ENCODE data around the gene DDX3X. TPM values are rescaled to one million over a fixed set of nuclear protein-coding genes. Genes with fewer than 3 reads are reported as not detected.
A peak's percentile ranks its signal among the peaks of the same experiment; 100 is the strongest.

The DDX3X gene
- total RNA-seq, 2 experiments from 2014 or later: 118 to 207 TPM

GRCh38 chrX:41332408-41333002 lies 1.5 kb upstream of the DDX3X start:
- Mint-ChIP-seq H3K4me3 (peak overlapping the region; percentile 90), H3K9me3 (ENCODE audit: low read depth) (no peaks in the 10 kb centered on the region), H3K4me1 (peaks cover 13% of the 10 kb centered on the region), H3K36me3 (ENCODE audit: low read depth) (peaks cover 32% of the 10 kb centered on the region), H3K27me3 (no peaks in the 10 kb centered on the region), H3K27ac (peak overlapping the region; percentile 96)
- ATAC-seq (no peak), DNase-seq (peak; percentile 55)
- ChIA-PET CTCF (interaction anchor here (0.5 kb wide), 1 partner anchor 46 kb away, joined by 3 read pairs; no protein-coding TSS in a partner anchor), POLR2A (no interaction called here)
- intact Hi-C loops (cut with DNase I, micrococcal nuclease): loop anchor here (1.0 to 10.0 kb wide), 12 partner anchors 50 to 1228 kb away; partner anchors contain the start of genes ATP6AP2 (in 1 of the 2), CASK (in 1 of the 2), MED14 (in 1 of the 2) and USP9X (in 1 of the 2)

- ChIA-PET CTCF (no interaction called here), POLR2A (interaction anchor here (0.7 to 1.4 kb wide), 6 partner anchors 14 to 1482 kb away, joined by 3 to 7 read pairs (median 5); no protein-coding TSS in a partner anchor)
- peaks cover 15% of the 10 kb centered on the region for H3K4me1 Mint-ChIP-seq
- H3K36me3 Mint-ChIP-seq (ENCODE audit: low read depth): peaks cover 38% of the 10 kb centered on the region
- H3K27ac Mint-ChIP-seq: peak overlapping the region; percentile 99
- ATAC-seq (peak; percentile 55), DNase-seq (peak; percentile 92)
- no peaks in the 10 kb centered on the region for H3K27me3 Mint-ChIP-seq
- H3K4me3 Mint-ChIP-seq: peak overlapping the region; percentile 90
- intact Hi-C loops (cut with DNase I, micrococcal nuclease): loop anchor here (1.0 to 10.0 kb wide), 12 partner anchors 50 to 1228 kb away; partner anchors contain the start of genes ATP6AP2 (in 1 of the 2), CASK (in 1 of the 2), MED14 (in 1 of the 2) and USP9X (in 1 of the 2)
- no peaks in the 10 kb centered on the region for H3K9me3 Mint-ChIP-seq (ENCODE audit: low read depth)
Measured at GRCh38 chrX:41333003-41333743, 789 bp upstream of the DDX3X start.

GRCh38 chrX:41334363-41335197 lies 618 bp downstream of the DDX3X start:
- intact Hi-C loops (cut with DNase I, micrococcal nuclease): loop anchor here (2.0 to 10.0 kb wide), 7 partner anchors 220 to 1230 kb away; partner anchors contain the start of genes ATP6AP2 (in 1 of the 2), CASK (in 1 of the 2), CXorf38 (in 1 of the 2) and USP9X (in 1 of the 2)
- ATAC-seq: peak; percentile 14
- H3K4me3 Mint-ChIP-seq: peak overlapping the region; percentile 90
- H3K27me3 Mint-ChIP-seq: no peaks in the 10 kb centered on the region
- H3K9me3 Mint-ChIP-seq (ENCODE audit: low read depth): no peaks in the 10 kb centered on the region
- peaks cover 27% of the 10 kb centered on the region for H3K4me1 Mint-ChIP-seq
- peaks cover 52% of the 10 kb centered on the region for H3K36me3 Mint-ChIP-seq (ENCODE audit: low read depth)
- POLR2A ChIA-PET: interaction anchor here (0.8 to 1.7 kb wide), 4 partner anchors 48 to 153 kb away, joined by 4 to 9 read pairs (median 6); no protein-coding TSS in a partner anchor
- CTCF ChIA-PET: no interaction called here
- peak; percentile 86 for DNase-seq
- peak overlapping the region; percentile 99 for H3K27ac Mint-ChIP-seq

- Mint-ChIP-seq H3K27ac (peak overlapping the region; percentile 99), H3K4me1 (peaks cover 26% of the 10 kb centered on the region), H3K4me3 (peak overlapping the region; percentile 90), H3K9me3 (ENCODE audit: low read depth) (no peaks in the 10 kb centered on the region), H3K27me3 (no peaks in the 10 kb centered on the region), H3K36me3 (ENCODE audit: low read depth) (peaks cover 56% of the 10 kb centered on the region)
- DNase-seq (peak; percentile 19), ATAC-seq (no peak)
- POLR2A ChIA-PET: interaction anchor here (1.0 to 1.7 kb wide), 4 partner anchors 48 to 107 kb away, joined by 4 to 9 read pairs (median 6); no protein-coding TSS in a partner anchor
- CTCF ChIA-PET: no interaction called here
- intact Hi-C loops (cut with DNase I, micrococcal nuclease): loop anchor here in 1 of 2 experiments (2.0 to 10.0 kb wide), 3 partner anchors 221 to 1231 kb away; partner anchors contain the start of gene CXorf38
Measured at GRCh38 chrX:41335198-41335957, 1.4 kb downstream of the DDX3X start.

GRCh38 chrX:41335958-41336331 lies 2.0 kb downstream of the DDX3X start:
- intact Hi-C loops (cut with DNase I, micrococcal nuclease): loop anchor here (2.0 to 10.0 kb wide), 4 partner anchors 15 to 1231 kb away; partner anchors contain the start of gene CXorf38 (in 1 of the 2)
- Mint-ChIP-seq H3K27ac (peak overlapping the region; percentile 99), H3K9me3 (ENCODE audit: low read depth) (no peaks in the 10 kb centered on the region), H3K36me3 (ENCODE audit: low read depth) (peaks cover 58% of the 10 kb centered on the region), H3K4me1 (peaks cover 27% of the 10 kb centered on the region), H3K27me3 (no peaks in the 10 kb centered on the region), H3K4me3 (peak overlapping the region; percentile 90)
- POLR2A ChIA-PET: interaction anchor here (1.0 to 1.7 kb wide), 4 partner anchors 47 to 107 kb away, joined by 4 to 9 read pairs (median 6); no protein-coding TSS in a partner anchor
- CTCF ChIA-PET: no interaction called here
- ATAC-seq (no peak), DNase-seq (peak; percentile 40)

GRCh38 chrX:41336447-41336846 lies 2.5 kb downstream of the DDX3X start:
- H3K9me3 Mint-ChIP-seq (ENCODE audit: low read depth): no peaks in the 10 kb centered on the region
- H3K27ac Mint-ChIP-seq: peak overlapping the region; percentile 99
- intact Hi-C loops (cut with DNase I, micrococcal nuclease): loop anchor here (2.0 to 10.0 kb wide), 3 partner anchors 14 to 1232 kb away; no protein-coding TSS in a partner anchor
- CTCF ChIA-PET: no interaction called here
- ATAC-seq (no peak), DNase-seq (peak; percentile 15)
- peaks cover 27% of the 10 kb centered on the region for H3K4me1 Mint-ChIP-seq
- H3K4me3 Mint-ChIP-seq: peak overlapping the region; percentile 90
- POLR2A ChIA-PET: interaction anchor here (1.0 to 1.7 kb wide), 4 partner anchors 47 to 106 kb away, joined by 4 to 9 read pairs (median 6); no protein-coding TSS in a partner anchor
- peaks cover 63% of the 10 kb centered on the region for H3K36me3 Mint-ChIP-seq (ENCODE audit: low read depth)
- H3K27me3 Mint-ChIP-seq: no peaks in the 10 kb centered on the region

- intact Hi-C loops (cut with DNase I, micrococcal nuclease): loop anchor here (1.0 to 10.0 kb wide), 4 partner anchors 14 to 1232 kb away; no protein-coding TSS in a partner anchor
Measured at GRCh38 chrX:41337140-41337539, 3.2 kb downstream of the DDX3X start.

GRCh38 chrX:41338436-41338835 lies 4.5 kb downstream of the DDX3X start:
- POLR2A ChIA-PET: interaction anchor here (0.6 kb wide), 2 partner anchors 11 to 368 kb away, joined by 3 to 4 read pairs; no protein-coding TSS in a partner anchor
- DNase-seq: no peak
- peak overlapping the region; percentile 90 for H3K4me3 Mint-ChIP-seq
- H3K9me3 Mint-ChIP-seq (ENCODE audit: low read depth): no peaks in the 10 kb centered on the region
- ATAC-seq: no peak
- intact Hi-C loops (cut with DNase I, micrococcal nuclease): loop anchor here in 1 of 2 experiments (10.0 kb wide), 2 partner anchors 224 to 1234 kb away; no protein-coding TSS in a partner anchor
- CTCF ChIA-PET: interaction anchor here (1.3 kb wide), 1 partner anchor 393 kb away, joined by 3 read pairs; no protein-coding TSS in a partner anchor
- peak overlapping the region; percentile 74 for H3K27ac Mint-ChIP-seq
- peaks cover 33% of the 10 kb centered on the region for H3K4me1 Mint-ChIP-seq
- no peaks in the 10 kb centered on the region for H3K27me3 Mint-ChIP-seq
- peaks cover 75% of the 10 kb centered on the region for H3K36me3 Mint-ChIP-seq (ENCODE audit: low read depth)

More at GRCh38 chrX:41337140-41337539, 3.2 kb downstream of the DDX3X start:
- peak overlapping the region; percentile 90 for H3K4me3 Mint-ChIP-seq
- POLR2A ChIA-PET: interaction anchor here (1.5 kb wide), 1 partner anchor 105 kb away, joined by 4 read pairs; no protein-coding TSS in a partner anchor
- H3K27ac Mint-ChIP-seq: peak overlapping the region; percentile 63
- peaks cover 69% of the 10 kb centered on the region for H3K36me3 Mint-ChIP-seq (ENCODE audit: low read depth)
- no peak for ATAC-seq
- DNase-seq: no peak
- peaks cover 28% of the 10 kb centered on the region for H3K4me1 Mint-ChIP-seq
- H3K27me3 Mint-ChIP-seq: no peaks in the 10 kb centered on the region
- H3K9me3 Mint-ChIP-seq (ENCODE audit: low read depth): no peaks in the 10 kb centered on the region
- CTCF ChIA-PET: interaction anchor here (0.6 kb wide), 1 partner anchor 44 kb away, joined by 3 read pairs; no protein-coding TSS in a partner anchor

GRCh38 chrX:41339148-41339547 lies 5.2 kb downstream of the DDX3X start:
- intact Hi-C loops (cut with DNase I, micrococcal nuclease): loop anchor here in 1 of 2 experiments (10.0 kb wide), 2 partner anchors 224 to 1234 kb away; no protein-coding TSS in a partner anchor
- no peaks in the 10 kb centered on the region for H3K9me3 Mint-ChIP-seq (ENCODE audit: low read depth)
- peak overlapping the region; percentile 85 for H3K27ac Mint-ChIP-seq
- POLR2A ChIA-PET: interaction anchor here (0.6 kb wide), 2 partner anchors 9 to 369 kb away, joined by 3 to 4 read pairs; no protein-coding TSS in a partner anchor
- ATAC-seq: no peak
- no peak for DNase-seq
- peaks cover 36% of the 10 kb centered on the region for H3K4me1 Mint-ChIP-seq
- peak overlapping the region; percentile 90 for H3K4me3 Mint-ChIP-seq
- CTCF ChIA-PET: interaction anchor here (0.6 to 1.3 kb wide), 2 partner anchors 98 to 392 kb away, joined by 3 read pairs; no protein-coding TSS in a partner anchor
- peaks cover 79% of the 10 kb centered on the region for H3K36me3 Mint-ChIP-seq (ENCODE audit: low read depth)
- no peaks in the 10 kb centered on the region for H3K27me3 Mint-ChIP-seq

All from activated CD4-positive, alpha-beta T cell treated with anti-CD3 and anti-CD28 coated beads for 36 hours (primary cell).